Gastroesophageal sphincter (tissue), 3 donors: ENCODE data around the gene NFASC.

Experiments used
- POLR2A ChIP-seq, 2 donors: fragments of 450-650 bp; IDR thresholded peaks; one replicate each; pipeline ENCODE4 v1.6.1; 2017; ENCODE audit warnings: antibody characterized with exemption in 2 of 2, mild to moderate bottlenecking in 2 of 2, moderate library complexity in 1 of 2
- POLR2AphosphoS5 ChIP-seq: sonication (generic); formaldehyde crosslinking; IDR thresholded peaks from one replicate; pipeline ENCODE4 v1.6.1; 2017; ENCODE audit warnings: antibody characterized with exemption
- TF ChIP-seq, protein P1 (sequence below), 4 experiments: fragments of 200-600 bp in 2 of 4; fragments of 450-650 bp in 2 of 4; sonication (generic) in 1 of 4; IDR thresholded peaks; one replicate each; pipeline ENCODE4 v1.5.1; 2017 to 2019; ENCODE audit warnings: antibody characterized with exemption in 4 of 4, mild to moderate bottlenecking in 2 of 4, moderate library complexity in 2 of 4

DNA sequence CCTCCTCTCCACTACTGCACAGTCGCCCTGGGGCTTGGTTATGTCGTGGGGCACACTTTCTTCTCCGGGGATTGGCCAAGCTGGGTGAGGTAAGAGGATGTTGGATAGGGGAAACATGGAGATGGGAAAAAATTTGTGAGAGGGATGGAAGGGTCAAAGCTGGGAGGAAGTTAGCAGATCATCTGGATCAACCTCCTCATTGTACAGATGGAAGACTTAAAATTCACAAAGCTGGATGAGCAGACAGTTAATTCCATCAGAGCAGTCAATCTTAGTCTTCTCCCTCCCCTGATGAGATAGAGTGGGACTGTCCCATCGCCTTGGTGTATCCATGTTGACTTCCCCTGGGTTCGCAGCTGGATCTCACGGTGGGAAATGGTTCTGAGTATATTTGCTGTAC, 102.8 kb downstream of the NFASC start:
- TF ChIP-seq, protein P1, sequence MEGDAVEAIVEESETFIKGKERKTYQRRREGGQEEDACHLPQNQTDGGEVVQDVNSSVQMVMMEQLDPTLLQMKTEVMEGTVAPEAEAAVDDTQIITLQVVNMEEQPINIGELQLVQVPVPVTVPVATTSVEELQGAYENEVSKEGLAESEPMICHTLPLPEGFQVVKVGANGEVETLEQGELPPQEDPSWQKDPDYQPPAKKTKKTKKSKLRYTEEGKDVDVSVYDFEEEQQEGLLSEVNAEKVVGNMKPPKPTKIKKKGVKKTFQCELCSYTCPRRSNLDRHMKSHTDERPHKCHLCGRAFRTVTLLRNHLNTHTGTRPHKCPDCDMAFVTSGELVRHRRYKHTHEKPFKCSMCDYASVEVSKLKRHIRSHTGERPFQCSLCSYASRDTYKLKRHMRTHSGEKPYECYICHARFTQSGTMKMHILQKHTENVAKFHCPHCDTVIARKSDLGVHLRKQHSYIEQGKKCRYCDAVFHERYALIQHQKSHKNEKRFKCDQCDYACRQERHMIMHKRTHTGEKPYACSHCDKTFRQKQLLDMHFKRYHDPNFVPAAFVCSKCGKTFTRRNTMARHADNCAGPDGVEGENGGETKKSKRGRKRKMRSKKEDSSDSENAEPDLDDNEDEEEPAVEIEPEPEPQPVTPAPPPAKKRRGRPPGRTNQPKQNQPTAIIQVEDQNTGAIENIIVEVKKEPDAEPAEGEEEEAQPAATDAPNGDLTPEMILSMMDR (IDR thresholded peaks at IDR 0.05) = no peak
- TF ChIP-seq POLR2AphosphoS5 = no peak
- TF ChIP-seq POLR2A (IDR thresholded peaks at IDR 0.05) = no peak
